Neutrophil (primary cell): Measurements from ENCODE around the gene CLEC4D.
"Not testable (repeated sequence)": the region's sequence is repeated elsewhere in the genome, so short reads cannot be mapped to it uniquely, and the experiment has no call there.

Experiments
- H3K27ac ChIP-seq: fragments of 200-600 bp; sonication (generic); 2 replicates; pipeline ENCODE4 v1.5.1; 2016; ENCODE audit warnings: mild to moderate bottlenecking, moderate library complexity
- H3K27me3 ChIP-seq: fragments of 200-600 bp; sonication (generic); 2 replicates; pipeline ENCODE4 v1.6.0; 2016; ENCODE audit warnings: mild to moderate bottlenecking
- H3K36me3 ChIP-seq: fragments of 200-600 bp; sonication (generic); 2 replicates; pipeline ENCODE4 v1.5.1; 2017
- H3K4me1 ChIP-seq, 2 experiments: fragments of 200-600 bp in 1 of 2; sonication (generic) in 1 of 2; 1 replicate in 1 of 2; 2 replicates in 1 of 2; pipeline versions ENCODE4 v1.5.1 to v1.6.1; 2013 to 2016; ENCODE audit warnings: low read depth in 1 of 2, low read length in 1 of 2, mild to moderate bottlenecking in 1 of 2, moderate library complexity in 1 of 2; ENCODE audit not compliant: control insufficient read depth in 1 of 2, insufficient read depth in 1 of 2
- H3K4me3 ChIP-seq, 2 experiments: fragments of 200-600 bp in 1 of 2; sonication (generic) in 1 of 2; 1 replicate in 1 of 2; 2 replicates in 1 of 2; pipeline ENCODE4 v1.5.1; 2013 to 2016; ENCODE audit warnings: low read depth in 1 of 2, low read length in 1 of 2, mild to moderate bottlenecking in 1 of 2, moderate library complexity in 1 of 2
- H3K9me3 ChIP-seq: fragments of 200-600 bp; sonication (generic); 2 replicates; pipeline ENCODE4 v1.5.1; 2016
- TF ChIP-seq, protein P1 (sequence below): fragments of 200-600 bp; sonication (generic); IDR thresholded peaks from 2 replicates; pipeline ENCODE4 v1.5.1; 2016; ENCODE audit warnings: antibody characterized with exemption

Gene CLEC4D

DNA sequence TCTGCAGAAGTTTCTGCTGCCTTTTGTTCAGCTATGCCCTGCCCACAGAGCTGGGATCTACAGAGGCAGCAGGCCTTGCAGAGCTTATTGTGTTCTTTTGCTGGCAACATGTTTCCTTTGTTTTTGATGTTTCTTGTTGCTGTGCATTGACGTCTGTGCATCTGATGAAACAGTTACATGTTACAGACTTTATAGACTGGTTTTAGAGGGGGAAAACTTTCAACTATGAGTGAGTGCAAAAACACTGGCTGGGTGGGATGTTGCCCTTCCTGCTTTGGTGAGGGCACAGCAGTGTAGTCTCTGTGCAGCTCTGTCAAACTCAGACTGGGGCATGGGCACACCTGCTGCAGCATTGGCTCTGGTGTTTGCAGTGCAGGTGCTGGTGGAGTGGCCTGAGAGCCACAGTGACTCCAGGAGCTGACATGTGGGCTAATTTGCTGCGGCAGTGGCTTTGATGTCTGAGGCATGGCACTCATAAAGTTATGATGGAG lies 30.7 kb upstream of the CLEC4D start:
- H3K4me1 ChIP-seq, result peaks cover 13% of the 10 kb centered on the region in 2 experiments
- H3K4me3 ChIP-seq, result no peak overlapping the region
- no peaks in the 10 kb centered on the region for H3K36me3 ChIP-seq
- TF ChIP-seq, protein P1, sequence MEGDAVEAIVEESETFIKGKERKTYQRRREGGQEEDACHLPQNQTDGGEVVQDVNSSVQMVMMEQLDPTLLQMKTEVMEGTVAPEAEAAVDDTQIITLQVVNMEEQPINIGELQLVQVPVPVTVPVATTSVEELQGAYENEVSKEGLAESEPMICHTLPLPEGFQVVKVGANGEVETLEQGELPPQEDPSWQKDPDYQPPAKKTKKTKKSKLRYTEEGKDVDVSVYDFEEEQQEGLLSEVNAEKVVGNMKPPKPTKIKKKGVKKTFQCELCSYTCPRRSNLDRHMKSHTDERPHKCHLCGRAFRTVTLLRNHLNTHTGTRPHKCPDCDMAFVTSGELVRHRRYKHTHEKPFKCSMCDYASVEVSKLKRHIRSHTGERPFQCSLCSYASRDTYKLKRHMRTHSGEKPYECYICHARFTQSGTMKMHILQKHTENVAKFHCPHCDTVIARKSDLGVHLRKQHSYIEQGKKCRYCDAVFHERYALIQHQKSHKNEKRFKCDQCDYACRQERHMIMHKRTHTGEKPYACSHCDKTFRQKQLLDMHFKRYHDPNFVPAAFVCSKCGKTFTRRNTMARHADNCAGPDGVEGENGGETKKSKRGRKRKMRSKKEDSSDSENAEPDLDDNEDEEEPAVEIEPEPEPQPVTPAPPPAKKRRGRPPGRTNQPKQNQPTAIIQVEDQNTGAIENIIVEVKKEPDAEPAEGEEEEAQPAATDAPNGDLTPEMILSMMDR, result no peak
- H3K9me3 ChIP-seq, result no peaks in the 10 kb centered on the region
- no peak overlapping the region for H3K27ac ChIP-seq
- peaks cover 27% of the 10 kb centered on the region for H3K27me3 ChIP-seq

DNA sequence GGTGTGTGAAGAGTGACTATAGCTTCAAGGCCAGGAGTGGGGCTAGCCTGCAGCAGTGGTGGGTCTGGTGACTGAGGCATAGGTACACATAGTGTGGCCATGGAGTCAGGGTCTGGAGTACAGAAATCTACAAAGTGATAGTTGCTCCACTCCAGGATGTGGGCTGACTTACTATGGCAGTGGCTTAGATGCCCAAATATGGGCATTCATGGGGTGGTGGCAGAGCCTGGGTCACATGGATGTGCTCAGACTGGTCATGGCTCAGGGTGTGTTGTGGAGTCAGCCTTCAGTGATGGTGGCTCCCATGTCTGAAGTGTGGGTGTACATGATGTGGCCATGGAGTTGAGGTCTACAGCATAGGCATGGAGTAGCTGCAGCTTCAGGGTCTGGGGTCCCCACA lies 30.2 kb upstream of the CLEC4D start:
- H3K27ac ChIP-seq, result no peak overlapping the region
- TF ChIP-seq, protein P1, result no peak
- H3K27me3 ChIP-seq, result peaks cover 31% of the 10 kb centered on the region
- H3K36me3 ChIP-seq, result no peaks in the 10 kb centered on the region
- H3K4me3 ChIP-seq, result no peak overlapping the region
- peaks cover 13% of the 10 kb centered on the region in 2 experiments for H3K4me1 ChIP-seq
- H3K9me3 ChIP-seq, result no peaks in the 10 kb centered on the region

GRCh38 chr12:8491646-8492530 lies 21.4 kb upstream of the CLEC4D start:
- TF ChIP-seq, protein P1, result no peak
- peak overlapping the region; percentile 83 for H3K27ac ChIP-seq

GRCh38 chr12:8493084-8493483 lies 20.2 kb upstream of the CLEC4D start:
- no peaks in the 10 kb centered on the region for H3K27me3 ChIP-seq
- peaks cover 67% of the 10 kb centered on the region in 2 experiments for H3K4me1 ChIP-seq
- peak overlapping the region; percentile 83 for H3K27ac ChIP-seq
- H3K4me3 ChIP-seq, result peak overlapping the region in 1 of 2 experiments; percentile 45
- TF ChIP-seq, protein P1, result no peak
- H3K36me3 ChIP-seq, result no peaks in the 10 kb centered on the region
- no peaks in the 10 kb centered on the region for H3K9me3 ChIP-seq

More at GRCh38 chr12:8491646-8492530, 21.4 kb upstream of the CLEC4D start:
- peaks cover 67% of the 10 kb centered on the region in 2 experiments for H3K4me1 ChIP-seq
- H3K27me3 ChIP-seq, result peaks cover 7% of the 10 kb centered on the region
- no peaks in the 10 kb centered on the region for H3K9me3 ChIP-seq
- H3K36me3 ChIP-seq, result no peaks in the 10 kb centered on the region
- peak overlapping the region in 1 of 2 experiments; percentile 45 for H3K4me3 ChIP-seq

DNA sequence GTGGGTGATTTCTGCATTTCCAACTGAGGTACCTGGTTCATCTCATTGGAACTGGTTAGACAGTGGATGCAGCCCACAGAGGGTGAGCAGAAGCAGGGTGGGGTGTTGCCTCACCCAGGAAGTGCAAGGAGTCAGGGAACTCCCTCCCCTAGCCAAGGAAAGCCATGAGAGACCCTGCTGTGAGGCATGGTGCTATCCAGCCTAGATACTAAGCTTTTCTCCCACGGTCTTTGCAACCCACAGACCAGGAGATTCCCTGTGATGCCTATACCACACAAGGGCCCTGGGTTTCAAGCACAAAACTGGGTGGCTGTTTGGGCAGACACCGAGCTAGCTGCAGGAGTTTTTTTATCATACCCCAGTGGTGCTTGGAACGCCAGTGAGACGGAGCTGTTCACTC lies 17.6 kb upstream of the CLEC4D start:
- not testable (repeated sequence) for H3K27ac ChIP-seq, H3K9me3 ChIP-seq, H3K36me3 ChIP-seq, H3K4me3 ChIP-seq, H3K27me3 ChIP-seq
- H3K4me1 ChIP-seq, result peaks cover 77 to 79% of the 10 kb centered on the region in 2 experiments

DNA sequence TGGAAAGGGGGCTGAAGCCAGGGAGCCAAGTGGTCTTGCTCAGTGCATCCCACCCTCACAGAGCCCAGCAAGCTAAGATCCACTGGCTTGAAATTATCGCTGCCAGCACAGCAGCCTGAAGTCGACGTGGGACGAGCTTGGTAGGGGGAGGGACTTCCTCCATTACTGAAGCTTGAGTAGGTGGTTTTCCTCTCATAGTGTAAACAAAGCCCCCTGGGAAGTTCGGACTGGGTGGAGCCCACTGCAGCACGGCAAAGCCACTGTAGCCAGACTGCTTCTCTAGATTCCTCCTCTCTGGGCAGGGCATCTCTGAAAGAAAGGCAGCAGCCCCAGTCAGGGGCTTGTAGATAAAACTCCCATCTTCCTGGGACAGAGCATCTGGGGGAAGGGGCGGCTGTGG lies 17.2 kb upstream of the CLEC4D start:
- not testable (repeated sequence) for H3K4me3 ChIP-seq, H3K9me3 ChIP-seq, H3K27ac ChIP-seq, H3K27me3 ChIP-seq, H3K36me3 ChIP-seq
- peaks cover 77 to 79% of the 10 kb centered on the region in 2 experiments for H3K4me1 ChIP-seq
